Kidney (tissue), 14 donors: ENCODE results near the gene SPATA22. TPM values are rescaled to one million over a fixed set of nuclear protein-coding genes. Genes with fewer than 3 reads are reported as not detected.
"Not testable (repeated sequence)": the region's sequence is repeated elsewhere in the genome, so short reads cannot be mapped to it uniquely, and the experiment has no call there.

Experiments used
- DNase-seq, 5 donors: peaks; one replicate each; pipeline ENCODE4 v3.0.0-alpha.2; 2013 to 2020
- FAIRE-seq: peaks from 2 replicates; lab custom pipeline; 2012; peaks lifted over from hg19 to GRCh38; lab: Jason Lieb, UNC
- H3K27ac ChIP-seq, 2 donors: one replicate each; pipeline ENCODE4 v1.7.0; 2013; ENCODE audit warnings: low read depth in 2 of 2, low read length in 2 of 2, inconsistent platforms in 1 of 2
- H3K27me3 ChIP-seq: one replicate; pipeline ENCODE4 v1.7.1; 2013; ENCODE audit warnings: low read length, inconsistent platforms; ENCODE audit not compliant: control insufficient read depth, insufficient read depth
- H3K36me3 ChIP-seq, 3 donors: one replicate each; pipeline versions ENCODE4 v1.7.0 to v1.7.1; 2013; ENCODE audit warnings: low read length in 3 of 3, control low read depth in 1 of 3, inconsistent platforms in 1 of 3; ENCODE audit not compliant: insufficient read depth in 3 of 3, control insufficient read depth in 2 of 3
- H3K4me1 ChIP-seq, 3 donors: one replicate each; pipeline versions ENCODE4 v1.7.0 to v1.7.1; 2013; ENCODE audit warnings: low read length in 3 of 3, inconsistent platforms in 1 of 3, low read depth in 1 of 3; ENCODE audit not compliant: control insufficient read depth in 2 of 3, insufficient read depth in 2 of 3
- H3K4me3 ChIP-seq, 3 donors: one replicate each; pipeline versions ENCODE4 v1.7.0 to v1.8.1; 2013; ENCODE audit warnings: low read length in 3 of 3, control low read depth in 1 of 3, inconsistent platforms in 1 of 3
- H3K9ac ChIP-seq, 3 donors: one replicate each; pipeline versions ENCODE4 v1.7.0 to v1.7.1; 2013; ENCODE audit warnings: low read length in 3 of 3, control low read depth in 1 of 3, inconsistent platforms in 1 of 3
- H3K9me3 ChIP-seq, 3 donors: one replicate each; pipeline versions ENCODE4 v1.7.0 to v1.7.1; 2013; ENCODE audit warnings: low read length in 3 of 3, control low read depth in 1 of 3, inconsistent platforms in 1 of 3; ENCODE audit not compliant: control insufficient read depth in 2 of 3, insufficient read depth in 1 of 3
- CTCF ChIP-seq: IDR thresholded peaks from 3 replicates; pipeline ENCODE4 v1.5.1; 2012; ENCODE audit warnings: mild to moderate bottlenecking, moderate library complexity, borderline replicate concordance; ENCODE audit not compliant: insufficient read depth; ENCODE audit errors: extremely low read depth
- intact Hi-C: fragments of 100-400 bp; cut with DNase I; formaldehyde crosslinking; loops from one replicate; pipeline ENCODE4 v1.11.1; 2022
- polyA plus RNA-seq: library from polyadenylated mRNA; stranded (reverse); fragments of 350-450 nt; fragmentation: Illumina TruSeq; extraction: RNeasy Lipid Tissue Mini Kit (QIAGEN cat#74804); gene quantifications from one replicate; pipeline ENCODE4 v1.2.3, GENCODE V29; 2014; ENCODE audit warnings: low read depth, low replicate concordance; ENCODE audit not compliant: insufficient read depth
- total RNA-seq: library from RNA; stranded (reverse); fragmentation: NEBNext Ultra II Directional; extraction: Animal tissue kit (Norgen Biotek cat#: 25700); gene quantifications from one replicate; pipeline ENCODE4 v1.2.1, GENCODE V29; 2021
- donor health status: control.
- donor health status: control.
- donor health status: control.
- donor health status: control.
- donor health status: control.
- donor health status: DM: yes; HTN: yes; CAD: no.
- donor health status: Normal renal cell carcinoma (clear cell type).

Gene SPATA22
- total and polyA plus RNA-seq, 2 donors from 2014 or later = 0.31 TPM; not detected in 1

DNA sequence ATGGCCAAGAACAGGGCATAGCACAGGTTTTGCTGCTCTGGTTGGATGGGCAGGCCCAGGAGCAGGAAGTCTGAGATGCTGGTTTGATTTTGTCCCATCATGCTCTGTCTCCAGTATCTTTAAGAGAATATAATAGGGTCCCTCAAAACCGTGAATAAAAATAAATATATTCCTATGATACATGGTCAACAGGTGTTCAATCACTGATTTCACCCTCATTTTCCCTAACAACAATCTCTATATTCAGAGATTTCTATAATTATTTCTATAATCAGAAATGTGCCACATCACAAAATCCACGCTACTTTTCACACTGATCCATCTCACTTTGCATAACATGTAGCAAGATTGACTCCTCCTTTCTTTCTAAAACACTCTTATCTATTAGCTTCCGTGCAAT is 37.9 kb downstream of the SPATA22 start, which contains the start of gene OR1E2:
Gene OR1E2 (minus strand): TSS at position 101 of the 400 bp plus-strand sequence. CDS start 0 bp downstream, at position 101.
- no peaks in the 10 kb centered on the region for H3K27me3 ChIP-seq
- H3K36me3 ChIP-seq = no peaks in the 10 kb centered on the region
- H3K4me1 ChIP-seq = no peaks in the 10 kb centered on the region
- H3K4me3 ChIP-seq = no peak within 1 kb of the TSS
- intact Hi-C loops = no loop called here
- no peak within 1 kb of the TSS for H3K9ac ChIP-seq
- no peak for DNase-seq
- no peak within 1 kb of the TSS for H3K27ac ChIP-seq
- FAIRE-seq = no peak
- TF ChIP-seq CTCF = no peak
- H3K9me3 ChIP-seq = peaks cover 0 to 6% (median 2%) of the 10 kb centered on the region in 3 donors

- H3K36me3 ChIP-seq, H3K4me1 ChIP-seq, FAIRE-seq, H3K27me3 ChIP-seq, H3K9me3 ChIP-seq, H3K9ac ChIP-seq, H3K4me3 ChIP-seq, H3K27ac ChIP-seq, intact Hi-C loops: not testable (repeated sequence)
- peak in 3 of 5 donors; percentile 5 to 34 (median 13) for DNase-seq
These were observed 38.4 kb downstream of the SPATA22 start for GRCh38 chr17:3433215-3433614.

GRCh38 chr17:3418222-3418621 is 53.4 kb downstream of the SPATA22 start:
- no peaks in the 10 kb centered on the region for H3K27me3 ChIP-seq
- no peaks in the 10 kb centered on the region for H3K9me3 ChIP-seq
- no peak overlapping the region for H3K27ac ChIP-seq
- no peak overlapping the region for H3K4me3 ChIP-seq
- no peak overlapping the region for H3K9ac ChIP-seq
- DNase-seq (no peak), FAIRE-seq (no peak)
- intact Hi-C loops = no loop called here
- H3K36me3 ChIP-seq = no peaks in the 10 kb centered on the region
- H3K4me1 ChIP-seq = no peaks in the 10 kb centered on the region
- TF ChIP-seq CTCF = no peak

- no peaks in the 10 kb centered on the region for H3K4me1 ChIP-seq
- H3K9me3 ChIP-seq = no peaks in the 10 kb centered on the region
- H3K27ac ChIP-seq = no peak overlapping the region
- TF ChIP-seq CTCF = no peak
- no peaks in the 10 kb centered on the region for H3K27me3 ChIP-seq
- H3K36me3 ChIP-seq = no peaks in the 10 kb centered on the region
- intact Hi-C loops = no loop called here
- peak in 3 of 5 donors; percentile 39 to 54 (median 42) for DNase-seq
- H3K4me3 ChIP-seq = no peak overlapping the region
- H3K9ac ChIP-seq = no peak overlapping the region
- no peak for FAIRE-seq
These were observed 56.0 kb downstream of the SPATA22 start for GRCh38 chr17:3415610-3416009.

- FAIRE-seq, intact Hi-C loops, H3K36me3 ChIP-seq: not testable (repeated sequence)
These were observed 59.4 kb downstream of the SPATA22 start for GRCh38 chr17:3412216-3412615.

More at GRCh38 chr17:3412216-3412615, 59.4 kb downstream of the SPATA22 start:
- H3K9me3 ChIP-seq, H3K27me3 ChIP-seq, H3K4me3 ChIP-seq, H3K9ac ChIP-seq, DNase-seq, H3K4me1 ChIP-seq, H3K27ac ChIP-seq: not testable (repeated sequence)
